IMR-90 (cell line): Measurements from ENCODE around the gene UBL7.

ENCODE experiments used
- BHLHE40 ChIP-seq: fragments of 150-350 bp; IDR thresholded peaks from 2 replicates; pipeline ENCODE4 v1.6.1; 2016; ENCODE audit warnings: mild to moderate bottlenecking, low read depth, low read length
- CEBPB ChIP-seq: IDR thresholded peaks from 2 replicates; pipeline ENCODE4 v1.6.1; 2012; ENCODE audit warnings: low read depth, low read length, improper control_type of control experiment
- CHD1 ChIP-seq: IDR thresholded peaks from 2 replicates; pipeline ENCODE4 v1.6.1; 2012; ENCODE audit warnings: low read depth, low read length, improper control_type of control experiment
- MAZ ChIP-seq: IDR thresholded peaks from 2 replicates; pipeline ENCODE4 v1.6.1; 2012; ENCODE audit warnings: low read depth, mild to moderate bottlenecking, low read length, improper control_type of control experiment, moderate library complexity, borderline replicate concordance
- NFE2L2 ChIP-seq: fragments of 150-350 bp; IDR thresholded peaks from 2 replicates; pipeline ENCODE4 v1.6.1; 2016; ENCODE audit warnings: low read depth, mild to moderate bottlenecking, low read length
- POLR2A ChIP-seq: IDR thresholded peaks from 2 replicates; pipeline ENCODE4 v1.6.1; 2012; ENCODE audit warnings: mild to moderate bottlenecking, low read depth, low read length
- RAD21 ChIP-seq: IDR thresholded peaks from 2 replicates; pipeline ENCODE4 v1.6.1; 2012; ENCODE audit warnings: low read length, improper control_type of control experiment
- RFX5 ChIP-seq: IDR thresholded peaks from 2 replicates; pipeline ENCODE4 v1.8.0; 2012; ENCODE audit warnings: low read depth, mild to moderate bottlenecking, low read length, moderate library complexity
- SMC3 ChIP-seq: fragments of 150-350 bp; IDR thresholded peaks from 2 replicates; pipeline ENCODE4 v1.6.1; 2016; ENCODE audit warnings: low read depth, mild to moderate bottlenecking, antibody characterized with exemption, low read length, moderate library complexity
- TF ChIP-seq, protein P1 (sequence below): conservative IDR thresholded peaks from 2 replicates; pipeline ENCODE4 v1.5.1; 2012; ENCODE audit warnings: mild to moderate bottlenecking, low read depth, low read length, improper control_type of control experiment
- TF ChIP-seq, protein P2 (sequence below): fragments of 150-350 bp; IDR thresholded peaks from 2 replicates; pipeline ENCODE4 v1.6.1; 2017; ENCODE audit warnings: mild to moderate bottlenecking, antibody characterized with exemption, low read length, low read depth
- TF ChIP-seq, protein P3 (sequence below): fragments of 150-350 bp; IDR thresholded peaks from 2 replicates; pipeline ENCODE4 v1.6.1; 2016; ENCODE audit warnings: low read depth, mild to moderate bottlenecking, low read length, moderate library complexity, borderline replicate concordance

DNA sequence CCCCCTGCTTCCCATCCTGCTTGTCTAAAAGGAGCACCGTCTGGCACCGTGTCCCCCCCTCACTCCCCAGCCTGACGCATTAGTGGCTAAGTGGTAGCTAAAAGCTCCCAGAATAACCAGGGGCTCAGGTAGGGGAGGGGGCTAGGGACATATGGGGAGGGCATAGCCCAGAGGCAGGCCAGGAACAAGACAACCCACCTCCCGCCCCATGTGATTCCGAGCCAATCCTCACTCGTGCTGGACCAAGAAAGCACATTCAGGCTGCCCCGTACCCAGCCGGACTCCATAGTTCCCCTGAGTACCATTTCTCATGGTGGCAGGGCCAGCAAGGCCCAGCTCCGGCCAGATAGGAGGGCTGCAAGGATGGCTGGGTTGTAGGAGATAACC, 38.7 kb downstream of the UBL7 start:
- no peak for TF ChIP-seq POLR2A
- TF ChIP-seq, protein P1, sequence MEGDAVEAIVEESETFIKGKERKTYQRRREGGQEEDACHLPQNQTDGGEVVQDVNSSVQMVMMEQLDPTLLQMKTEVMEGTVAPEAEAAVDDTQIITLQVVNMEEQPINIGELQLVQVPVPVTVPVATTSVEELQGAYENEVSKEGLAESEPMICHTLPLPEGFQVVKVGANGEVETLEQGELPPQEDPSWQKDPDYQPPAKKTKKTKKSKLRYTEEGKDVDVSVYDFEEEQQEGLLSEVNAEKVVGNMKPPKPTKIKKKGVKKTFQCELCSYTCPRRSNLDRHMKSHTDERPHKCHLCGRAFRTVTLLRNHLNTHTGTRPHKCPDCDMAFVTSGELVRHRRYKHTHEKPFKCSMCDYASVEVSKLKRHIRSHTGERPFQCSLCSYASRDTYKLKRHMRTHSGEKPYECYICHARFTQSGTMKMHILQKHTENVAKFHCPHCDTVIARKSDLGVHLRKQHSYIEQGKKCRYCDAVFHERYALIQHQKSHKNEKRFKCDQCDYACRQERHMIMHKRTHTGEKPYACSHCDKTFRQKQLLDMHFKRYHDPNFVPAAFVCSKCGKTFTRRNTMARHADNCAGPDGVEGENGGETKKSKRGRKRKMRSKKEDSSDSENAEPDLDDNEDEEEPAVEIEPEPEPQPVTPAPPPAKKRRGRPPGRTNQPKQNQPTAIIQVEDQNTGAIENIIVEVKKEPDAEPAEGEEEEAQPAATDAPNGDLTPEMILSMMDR, result no peak
- TF ChIP-seq, protein P2, sequence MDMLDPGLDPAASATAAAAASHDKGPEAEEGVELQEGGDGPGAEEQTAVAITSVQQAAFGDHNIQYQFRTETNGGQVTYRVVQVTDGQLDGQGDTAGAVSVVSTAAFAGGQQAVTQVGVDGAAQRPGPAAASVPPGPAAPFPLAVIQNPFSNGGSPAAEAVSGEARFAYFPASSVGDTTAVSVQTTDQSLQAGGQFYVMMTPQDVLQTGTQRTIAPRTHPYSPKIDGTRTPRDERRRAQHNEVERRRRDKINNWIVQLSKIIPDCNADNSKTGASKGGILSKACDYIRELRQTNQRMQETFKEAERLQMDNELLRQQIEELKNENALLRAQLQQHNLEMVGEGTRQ, result no peak
- TF ChIP-seq SMC3, result no peak
- TF ChIP-seq, protein P3, sequence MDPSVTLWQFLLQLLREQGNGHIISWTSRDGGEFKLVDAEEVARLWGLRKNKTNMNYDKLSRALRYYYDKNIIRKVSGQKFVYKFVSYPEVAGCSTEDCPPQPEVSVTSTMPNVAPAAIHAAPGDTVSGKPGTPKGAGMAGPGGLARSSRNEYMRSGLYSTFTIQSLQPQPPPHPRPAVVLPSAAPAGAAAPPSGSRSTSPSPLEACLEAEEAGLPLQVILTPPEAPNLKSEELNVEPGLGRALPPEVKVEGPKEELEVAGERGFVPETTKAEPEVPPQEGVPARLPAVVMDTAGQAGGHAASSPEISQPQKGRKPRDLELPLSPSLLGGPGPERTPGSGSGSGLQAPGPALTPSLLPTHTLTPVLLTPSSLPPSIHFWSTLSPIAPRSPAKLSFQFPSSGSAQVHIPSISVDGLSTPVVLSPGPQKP, result no peak
- TF ChIP-seq BHLHE40, result no peak
- TF ChIP-seq RAD21, result no peak
- no peak for TF ChIP-seq RFX5
- no peak for TF ChIP-seq CEBPB
- no peak for TF ChIP-seq MAZ
- TF ChIP-seq NFE2L2, result no peak
- TF ChIP-seq CHD1, result no peak
